HL-60 (cell line): ENCODE results near the gene ISCU.
A peak's percentile ranks its signal among the peaks of the same experiment; 100 is the strongest.

Experiments used
- DNase-seq, 2 experiments: peaks; one replicate each; pipeline ENCODE4 v3.0.0-alpha.2; 2010 to 2020; ENCODE audit warnings: low read depth in 1 of 2, low spot score in 1 of 2
- H3K27ac ChIP-seq: fragments of 250-450 bp; sonication (Bioruptor Pico); replicated peaks from 2 replicates; pipeline ENCODE4 v1.5.1; 2020; ENCODE audit warnings: mild to moderate bottlenecking, moderate library complexity
- H3K27me3 ChIP-seq: fragments of 250-450 bp; sonication (Bioruptor Pico); 2 replicates; pipeline ENCODE4 v1.5.1; 2021; ENCODE audit warnings: mild to moderate bottlenecking, moderate library complexity; ENCODE audit not compliant: insufficient read depth, poor library complexity, severe bottlenecking
- H3K4me3 ChIP-seq: replicated peaks from 2 replicates; pipeline ENCODE4 v1.5.1; 2011; ENCODE audit warnings: mild to moderate bottlenecking, control low read depth, low read length; ENCODE audit not compliant: insufficient read depth
- GABPA ChIP-seq: IDR thresholded peaks from 2 replicates; pipeline ENCODE4 v1.6.1; 2012; ENCODE audit warnings: low read depth
- POLR2AphosphoS5 ChIP-seq: IDR thresholded peaks from 2 replicates; pipeline ENCODE4 v1.6.1; 2012; ENCODE audit warnings: low read depth
- REST ChIP-seq: IDR thresholded peaks from 2 replicates; pipeline ENCODE4 v1.6.1; 2012; ENCODE audit warnings: low read depth; ENCODE audit not compliant: insufficient replicate concordance
- SPI1 ChIP-seq: IDR thresholded peaks from 2 replicates; pipeline ENCODE4 v1.6.1; 2012; ENCODE audit warnings: low read depth, mild to moderate bottlenecking, borderline replicate concordance
- TF ChIP-seq, protein P1 (sequence below): IDR thresholded peaks from one replicate; pipeline ENCODE4 v1.5.1; 2011; ENCODE audit warnings: low read length, control low read depth, inconsistent platforms; ENCODE audit not compliant: insufficient read depth

ISCU gene

GRCh38 chr12:108614639-108615038 lies 52.2 kb downstream of the ISCU start:
- TF ChIP-seq REST: no peak
- no peak for DNase-seq
- no peak overlapping the region for H3K27ac ChIP-seq
- H3K4me3 ChIP-seq: no peak overlapping the region
- H3K27me3 ChIP-seq: no peaks in the 10 kb centered on the region

GRCh38 chr12:108615918-108616317 lies 53.5 kb downstream of the ISCU start:
- Histone ChIP-seq H3K4me3 (no peak overlapping the region), H3K27ac (no peak overlapping the region), H3K27me3 (no peaks in the 10 kb centered on the region)
- DNase-seq: no peak
- TF ChIP-seq GABPA (no peak), SPI1 (no peak), POLR2AphosphoS5 (no peak), REST (no peak)
- TF ChIP-seq, protein P1, sequence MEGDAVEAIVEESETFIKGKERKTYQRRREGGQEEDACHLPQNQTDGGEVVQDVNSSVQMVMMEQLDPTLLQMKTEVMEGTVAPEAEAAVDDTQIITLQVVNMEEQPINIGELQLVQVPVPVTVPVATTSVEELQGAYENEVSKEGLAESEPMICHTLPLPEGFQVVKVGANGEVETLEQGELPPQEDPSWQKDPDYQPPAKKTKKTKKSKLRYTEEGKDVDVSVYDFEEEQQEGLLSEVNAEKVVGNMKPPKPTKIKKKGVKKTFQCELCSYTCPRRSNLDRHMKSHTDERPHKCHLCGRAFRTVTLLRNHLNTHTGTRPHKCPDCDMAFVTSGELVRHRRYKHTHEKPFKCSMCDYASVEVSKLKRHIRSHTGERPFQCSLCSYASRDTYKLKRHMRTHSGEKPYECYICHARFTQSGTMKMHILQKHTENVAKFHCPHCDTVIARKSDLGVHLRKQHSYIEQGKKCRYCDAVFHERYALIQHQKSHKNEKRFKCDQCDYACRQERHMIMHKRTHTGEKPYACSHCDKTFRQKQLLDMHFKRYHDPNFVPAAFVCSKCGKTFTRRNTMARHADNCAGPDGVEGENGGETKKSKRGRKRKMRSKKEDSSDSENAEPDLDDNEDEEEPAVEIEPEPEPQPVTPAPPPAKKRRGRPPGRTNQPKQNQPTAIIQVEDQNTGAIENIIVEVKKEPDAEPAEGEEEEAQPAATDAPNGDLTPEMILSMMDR: no peak

GRCh38 chr12:108616359-108616758 lies 54.0 kb downstream of the ISCU start:
- Histone ChIP-seq H3K27ac (peak overlapping the region; percentile 33; the same call in 1 of the 2 replicates), H3K4me3 (no peak overlapping the region), H3K27me3 (no peaks in the 10 kb centered on the region)
- DNase-seq: no peak
- TF ChIP-seq GABPA (no peak), SPI1 (no peak), POLR2AphosphoS5 (no peak), REST (no peak)
- TF ChIP-seq, protein P1: no peak
